ENCODE data around the gene SLC25A21.

Gene SLC25A21

GRCh38 chr14:36661506-36662257 lies 510.7 kb downstream of the SLC25A21 start, which contains the start of gene PAX9 (continued):
- TF ChIP-seq ZBTB17 (tag by site-specific recombination; IDR thresholded peaks at IDR 0.05) (peak; percentile 72; the same call in 1 of the 2 replicates), SCRT2 (tag by site-specific recombination; IDR thresholded peaks at IDR 0.05) (peak; percentile 66), SP3 (tag by site-specific recombination; IDR thresholded peaks at IDR 0.05) (peak; percentile 91), ZNF600 (tag by site-specific recombination; IDR thresholded peaks at IDR 0.05) (peak; percentile 97), ZNF112 (tag by site-specific recombination; IDR thresholded peaks at IDR 0.05) (no peak), ZNF274 (IDR thresholded peaks at IDR 0.05; ENCODE audit: low read length) (no peak), ZNF274 (tag by site-specific recombination; IDR thresholded peaks at IDR 0.05; ENCODE audit: borderline replicate concordance) (no peak), ZNF629 (tag by site-specific recombination; IDR thresholded peaks at IDR 0.05) (0 out of 2 replicates have a peak, but pooled peaks have one; percentile 30), ZSCAN30 (tag by site-specific recombination; IDR thresholded peaks at IDR 0.05) (0 out of 2 replicates have a peak, but pooled peaks have one; percentile 31), PBX3 (CRISPR knock-in tag; IDR thresholded peaks at IDR 0.05) (peak; percentile 88; the same call in 1 of the 2 replicates), KLF10 (tag by site-specific recombination; IDR thresholded peaks at IDR 0.05) (no peak), KLF17 (tag by site-specific recombination; IDR thresholded peaks at IDR 0.05) (peak; percentile 31; the same call in 1 of the 2 replicates), KLF1 (tag by site-specific recombination; IDR thresholded peaks at IDR 0.05) (peak; percentile 69), SP7 (tag by site-specific recombination; IDR thresholded peaks at IDR 0.05) (peak; percentile 36; the same call in 1 of the 2 replicates), ZNF626 (tag by site-specific recombination; IDR thresholded peaks at IDR 0.05) (no peak), PRDM1 (tag by site-specific recombination; IDR thresholded peaks at IDR 0.05) (no peak), PATZ1 (tag by site-specific recombination; IDR thresholded peaks at IDR 0.05) (0 out of 2 replicates have a peak, but pooled peaks have one; percentile 26), ZNF660 (tag by site-specific recombination; IDR thresholded peaks at IDR 0.05) (no peak), MYNN (tag by site-specific recombination; IDR thresholded peaks at IDR 0.05; ENCODE audit: borderline replicate concordance) (no peak), ZNF292 (tag by site-specific recombination; IDR thresholded peaks at IDR 0.05; ENCODE audit: borderline replicate concordance, low read depth) (no peak), ZNF266 (tag by site-specific recombination; IDR thresholded peaks at IDR 0.05; ENCODE audit: low read depth) (no peak)
- TF ChIP-seq, protein P1, sequence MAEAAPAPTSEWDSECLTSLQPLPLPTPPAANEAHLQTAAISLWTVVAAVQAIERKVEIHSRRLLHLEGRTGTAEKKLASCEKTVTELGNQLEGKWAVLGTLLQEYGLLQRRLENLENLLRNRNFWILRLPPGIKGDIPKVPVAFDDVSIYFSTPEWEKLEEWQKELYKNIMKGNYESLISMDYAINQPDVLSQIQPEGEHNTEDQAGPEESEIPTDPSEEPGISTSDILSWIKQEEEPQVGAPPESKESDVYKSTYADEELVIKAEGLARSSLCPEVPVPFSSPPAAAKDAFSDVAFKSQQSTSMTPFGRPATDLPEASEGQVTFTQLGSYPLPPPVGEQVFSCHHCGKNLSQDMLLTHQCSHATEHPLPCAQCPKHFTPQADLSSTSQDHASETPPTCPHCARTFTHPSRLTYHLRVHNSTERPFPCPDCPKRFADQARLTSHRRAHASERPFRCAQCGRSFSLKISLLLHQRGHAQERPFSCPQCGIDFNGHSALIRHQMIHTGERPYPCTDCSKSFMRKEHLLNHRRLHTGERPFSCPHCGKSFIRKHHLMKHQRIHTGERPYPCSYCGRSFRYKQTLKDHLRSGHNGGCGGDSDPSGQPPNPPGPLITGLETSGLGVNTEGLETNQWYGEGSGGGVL (tag by site-specific recombination; IDR thresholded peaks at IDR 0.05) = 0 out of 2 replicates have a peak, but pooled peaks have one; percentile 33
- TF ChIP-seq, protein P2, sequence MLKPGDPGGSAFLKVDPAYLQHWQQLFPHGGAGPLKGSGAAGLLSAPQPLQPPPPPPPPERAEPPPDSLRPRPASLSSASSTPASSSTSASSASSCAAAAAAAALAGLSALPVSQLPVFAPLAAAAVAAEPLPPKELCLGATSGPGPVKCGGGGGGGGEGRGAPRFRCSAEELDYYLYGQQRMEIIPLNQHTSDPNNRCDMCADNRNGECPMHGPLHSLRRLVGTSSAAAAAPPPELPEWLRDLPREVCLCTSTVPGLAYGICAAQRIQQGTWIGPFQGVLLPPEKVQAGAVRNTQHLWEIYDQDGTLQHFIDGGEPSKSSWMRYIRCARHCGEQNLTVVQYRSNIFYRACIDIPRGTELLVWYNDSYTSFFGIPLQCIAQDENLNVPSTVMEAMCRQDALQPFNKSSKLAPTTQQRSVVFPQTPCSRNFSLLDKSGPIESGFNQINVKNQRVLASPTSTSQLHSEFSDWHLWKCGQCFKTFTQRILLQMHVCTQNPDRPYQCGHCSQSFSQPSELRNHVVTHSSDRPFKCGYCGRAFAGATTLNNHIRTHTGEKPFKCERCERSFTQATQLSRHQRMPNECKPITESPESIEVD (tag by site-specific recombination; IDR thresholded peaks at IDR 0.05) = no peak
- TF ChIP-seq, protein P3, sequence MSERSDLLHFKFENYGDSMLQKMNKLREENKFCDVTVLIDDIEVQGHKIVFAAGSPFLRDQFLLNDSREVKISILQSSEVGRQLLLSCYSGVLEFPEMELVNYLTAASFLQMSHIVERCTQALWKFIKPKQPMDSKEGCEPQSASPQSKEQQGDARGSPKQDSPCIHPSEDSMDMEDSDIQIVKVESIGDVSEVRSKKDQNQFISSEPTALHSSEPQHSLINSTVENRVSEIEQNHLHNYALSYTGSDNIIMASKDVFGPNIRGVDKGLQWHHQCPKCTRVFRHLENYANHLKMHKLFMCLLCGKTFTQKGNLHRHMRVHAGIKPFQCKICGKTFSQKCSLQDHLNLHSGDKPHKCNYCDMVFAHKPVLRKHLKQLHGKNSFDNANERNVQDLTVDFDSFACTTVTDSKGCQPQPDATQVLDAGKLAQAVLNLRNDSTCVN (tag by site-specific recombination; optimal IDR thresholded peaks at IDR 0.05) = peak; percentile 66
- TF ChIP-seq, protein P4, sequence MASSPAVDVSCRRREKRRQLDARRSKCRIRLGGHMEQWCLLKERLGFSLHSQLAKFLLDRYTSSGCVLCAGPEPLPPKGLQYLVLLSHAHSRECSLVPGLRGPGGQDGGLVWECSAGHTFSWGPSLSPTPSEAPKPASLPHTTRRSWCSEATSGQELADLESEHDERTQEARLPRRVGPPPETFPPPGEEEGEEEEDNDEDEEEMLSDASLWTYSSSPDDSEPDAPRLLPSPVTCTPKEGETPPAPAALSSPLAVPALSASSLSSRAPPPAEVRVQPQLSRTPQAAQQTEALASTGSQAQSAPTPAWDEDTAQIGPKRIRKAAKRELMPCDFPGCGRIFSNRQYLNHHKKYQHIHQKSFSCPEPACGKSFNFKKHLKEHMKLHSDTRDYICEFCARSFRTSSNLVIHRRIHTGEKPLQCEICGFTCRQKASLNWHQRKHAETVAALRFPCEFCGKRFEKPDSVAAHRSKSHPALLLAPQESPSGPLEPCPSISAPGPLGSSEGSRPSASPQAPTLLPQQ (tag by site-specific recombination; IDR thresholded peaks at IDR 0.05) = 0 out of 2 replicates have a peak, but pooled peaks have one; percentile 35
